SU-DHL-6 (cell line): ENCODE results near the gene WNK3.

ENCODE experiments used
- H2AFZ ChIP-seq: fragments of 200-600 bp; sonication (generic); 2 replicates; pipeline ENCODE4 v1.6.1; 2014; ENCODE audit warnings: low read depth, mild to moderate bottlenecking, moderate library complexity, mixed read lengths, antibody characterized with exemption, low read length; ENCODE audit not compliant: severe bottlenecking
- H3F3A ChIP-seq: fragments of 200-600 bp; shearing (Covaris generic); 2 replicates; pipeline ENCODE4 v1.6.0; 2016; ENCODE audit warnings: antibody characterized with exemption, mild to moderate bottlenecking; ENCODE audit not compliant: insufficient read depth
- H3K27ac ChIP-seq: fragments of 200-600 bp; sonication (generic); 2 replicates; pipeline ENCODE4 v1.5.1; 2016; ENCODE audit warnings: low read depth, mild to moderate bottlenecking, low read length, moderate library complexity, mixed read lengths
- H3K27me3 ChIP-seq: fragments of 200-600 bp; sonication (generic), shearing (Covaris generic); 2 replicates; pipeline ENCODE4 v1.6.0; 2014; ENCODE audit warnings: mild to moderate bottlenecking, low read length
- H3K36me3 ChIP-seq: fragments of 200-600 bp; sonication (generic); 2 replicates; pipeline ENCODE4 v1.6.1; 2014; ENCODE audit warnings: mild to moderate bottlenecking, low read length, mixed read lengths
- H3K4me2 ChIP-seq: fragments of 300-600, 200-600 bp; shearing (Covaris generic), sonication (generic); 2 replicates; pipeline ENCODE4 v1.6.0; 2014; ENCODE audit warnings: low read length, low read depth, mild to moderate bottlenecking; ENCODE audit not compliant: poor library complexity, severe bottlenecking
- H3K4me3 ChIP-seq: fragments of 200-600 bp; sonication (generic); 2 replicates; pipeline ENCODE4 v1.5.1; 2014; ENCODE audit warnings: antibody characterized with exemption, low read length, mild to moderate bottlenecking, mixed read lengths; ENCODE audit not compliant: insufficient read depth, poor library complexity, severe bottlenecking
- H3K79me2 ChIP-seq: fragments of 200-600 bp; sonication (generic); 2 replicates; pipeline ENCODE4 v1.6.1; 2014; ENCODE audit warnings: mild to moderate bottlenecking, low read length, moderate library complexity; ENCODE audit not compliant: insufficient read depth
- H3K9ac ChIP-seq: fragments of 200-600 bp; sonication (generic); 2 replicates; pipeline ENCODE4 v1.7.0; 2014; ENCODE audit warnings: mild to moderate bottlenecking, low read length
- H3K9me2 ChIP-seq: fragments of 200-600 bp; sonication (generic); replicated peaks from 2 replicates; pipeline ENCODE4 v1.6.1; 2014; ENCODE audit warnings: low read length; ENCODE audit not compliant: insufficient read depth
- H3K9me3 ChIP-seq: fragments of 200-600 bp; sonication (generic); 2 replicates; pipeline ENCODE4 v1.6.1; 2014; ENCODE audit warnings: low read length, mixed read lengths; ENCODE audit not compliant: insufficient read depth
- H4K20me1 ChIP-seq: fragments of 200-600 bp; sonication (generic); 2 replicates; pipeline ENCODE4 v1.6.1; 2014; ENCODE audit warnings: low read depth, mild to moderate bottlenecking, antibody characterized with exemption, low read length, moderate library complexity, mixed read lengths
- CTCF ChIP-seq: fragments of 200-600 bp; sonication (generic); IDR thresholded peaks from one replicate; pipeline ENCODE4 v1.5.1; 2017; ENCODE audit warnings: antibody characterized with exemption, mild to moderate bottlenecking, low read length, moderate library complexity; ENCODE audit not compliant: insufficient read depth, poor library complexity, severe bottlenecking
- EZH2phosphoT487 ChIP-seq: fragments of 200-600 bp; sonication (generic), shearing (Covaris generic); conservative IDR thresholded peaks from 2 replicates; pipeline ENCODE4 v1.6.1; 2018; ENCODE audit warnings: mild to moderate bottlenecking, antibody characterized with exemption, low read length, moderate library complexity, mixed read lengths

WNK3 gene

GRCh38 chrX:54223581-54223980, 134.3 kb downstream of the WNK3 start:
- Histone ChIP-seq H3K79me2 (no peaks in the 10 kb centered on the region), H3K4me3 (no peak overlapping the region), H3K27ac (no peak overlapping the region), H4K20me1 (no peaks in the 10 kb centered on the region), H2AFZ (no peak overlapping the region), H3K9me2 (no peaks in the 10 kb centered on the region), H3F3A (no peaks in the 10 kb centered on the region), H3K27me3 (no peaks in the 10 kb centered on the region), H3K9me3 (no peaks in the 10 kb centered on the region), H3K4me2 (no peak overlapping the region), H3K36me3 (no peaks in the 10 kb centered on the region), H3K9ac (no peak overlapping the region)
- no peak for TF ChIP-seq CTCF
- TF ChIP-seq EZH2phosphoT487: no peak

- TF ChIP-seq CTCF (no peak), EZH2phosphoT487 (no peak)
- H3K9ac ChIP-seq: no peak overlapping the region
- no peaks in the 10 kb centered on the region for H3K27me3 ChIP-seq
- no peak overlapping the region for H3K27ac ChIP-seq
- no peaks in the 10 kb centered on the region for H4K20me1 ChIP-seq
- H2AFZ ChIP-seq: no peak overlapping the region
- H3K36me3 ChIP-seq: no peaks in the 10 kb centered on the region
- no peaks in the 10 kb centered on the region for H3K79me2 ChIP-seq
- no peaks in the 10 kb centered on the region for H3K9me3 ChIP-seq
- no peak overlapping the region for H3K4me2 ChIP-seq
- H3K4me3 ChIP-seq: no peak overlapping the region
- no peaks in the 10 kb centered on the region for H3F3A ChIP-seq
- H3K9me2 ChIP-seq: no peaks in the 10 kb centered on the region
Measured at GRCh38 chrX:54213603-54214002, 144.2 kb downstream of the WNK3 start.

DNA sequence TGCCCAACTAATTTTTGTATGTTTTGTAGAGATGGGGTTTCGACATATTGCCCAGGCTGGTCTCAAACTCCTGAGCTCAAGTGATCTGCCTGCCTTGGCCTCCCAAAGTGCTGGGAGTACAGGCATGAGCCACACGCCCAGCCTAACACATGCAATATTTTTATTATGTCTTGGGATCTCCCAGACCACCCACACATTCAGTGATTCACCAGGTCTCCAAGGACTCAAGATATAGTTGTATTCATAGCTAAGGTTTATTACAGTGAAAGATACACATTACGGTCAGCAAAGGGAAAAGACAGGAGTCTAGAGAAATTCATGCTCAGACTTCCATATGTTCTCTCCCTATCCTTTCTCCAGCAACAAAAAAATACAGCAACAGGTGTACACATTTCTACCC, 149.3 kb downstream of the WNK3 start:
- H3K9me2 ChIP-seq: no peaks in the 10 kb centered on the region
- H3K36me3 ChIP-seq: no peaks in the 10 kb centered on the region
- no peak overlapping the region for H3K27ac ChIP-seq
- no peaks in the 10 kb centered on the region for H4K20me1 ChIP-seq
- H3K9me3 ChIP-seq: no peaks in the 10 kb centered on the region
- H3K27me3 ChIP-seq: no peaks in the 10 kb centered on the region
- TF ChIP-seq EZH2phosphoT487 (no peak), CTCF (no peak)
- H3K9ac ChIP-seq: no peak overlapping the region
- no peak overlapping the region for H3K4me2 ChIP-seq
- H3K4me3 ChIP-seq: no peak overlapping the region
- H2AFZ ChIP-seq: no peak overlapping the region
- H3F3A ChIP-seq: no peaks in the 10 kb centered on the region
- H3K79me2 ChIP-seq: no peaks in the 10 kb centered on the region

DNA sequence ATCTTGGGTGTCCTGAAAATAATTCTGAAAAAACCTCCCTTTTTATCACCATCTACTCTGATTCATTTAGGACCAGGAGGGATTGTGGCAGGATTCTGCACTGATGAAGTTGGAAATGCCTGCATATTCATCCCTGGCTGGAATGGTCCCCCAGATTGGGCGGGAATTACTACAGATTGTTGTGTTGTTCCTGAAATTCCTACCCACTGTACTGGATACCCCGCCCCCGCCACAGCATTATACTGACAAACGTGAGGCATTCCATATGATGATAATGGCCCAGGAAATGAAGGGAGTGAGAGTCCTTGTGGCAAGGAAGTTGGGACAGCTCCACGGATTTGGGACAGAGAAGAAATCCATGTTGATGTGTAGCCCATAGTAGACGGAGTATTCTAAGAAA, 159.6 kb downstream of the WNK3 start:
- Histone ChIP-seq H3K79me2 (no peaks in the 10 kb centered on the region), H3K9me3 (no peaks in the 10 kb centered on the region), H3K9me2 (no peaks in the 10 kb centered on the region), H3K27me3 (no peaks in the 10 kb centered on the region), H3K36me3 (no peaks in the 10 kb centered on the region), H4K20me1 (no peaks in the 10 kb centered on the region), H3K27ac (no peak overlapping the region), H2AFZ (no peak overlapping the region), H3K9ac (no peak overlapping the region), H3K4me2 (no peak overlapping the region), H3F3A (no peaks in the 10 kb centered on the region), H3K4me3 (no peak overlapping the region)
- TF ChIP-seq EZH2phosphoT487 (no peak), CTCF (no peak)
